Tibial nerve (tissue), 4 donors: ENCODE measurements around the gene ZNF80.

Experiments used
- EP300 ChIP-seq, 2 donors: sonication (generic); formaldehyde crosslinking; IDR thresholded peaks; one replicate each; pipeline ENCODE4 v1.6.1; 2017; ENCODE audit warnings: antibody characterized with exemption in 2 of 2, mild to moderate bottlenecking in 1 of 2
- POLR2A ChIP-seq, 2 donors: fragments of 450-650 bp; IDR thresholded peaks; one replicate each; pipeline ENCODE4 v1.6.1; 2017; ENCODE audit warnings: antibody characterized with exemption in 2 of 2, mild to moderate bottlenecking in 2 of 2, moderate library complexity in 2 of 2
- TF ChIP-seq, protein P1 (sequence below), 5 experiments: fragments of 200-600 bp in 3 of 5; fragments of 450-650 bp in 2 of 5; sonication (generic) in 3 of 5; IDR thresholded peaks; one replicate each; pipeline ENCODE4 v1.5.1; 2016 to 2019; ENCODE audit warnings: antibody characterized with exemption in 5 of 5, mild to moderate bottlenecking in 3 of 5, moderate library complexity in 2 of 5

DNA sequence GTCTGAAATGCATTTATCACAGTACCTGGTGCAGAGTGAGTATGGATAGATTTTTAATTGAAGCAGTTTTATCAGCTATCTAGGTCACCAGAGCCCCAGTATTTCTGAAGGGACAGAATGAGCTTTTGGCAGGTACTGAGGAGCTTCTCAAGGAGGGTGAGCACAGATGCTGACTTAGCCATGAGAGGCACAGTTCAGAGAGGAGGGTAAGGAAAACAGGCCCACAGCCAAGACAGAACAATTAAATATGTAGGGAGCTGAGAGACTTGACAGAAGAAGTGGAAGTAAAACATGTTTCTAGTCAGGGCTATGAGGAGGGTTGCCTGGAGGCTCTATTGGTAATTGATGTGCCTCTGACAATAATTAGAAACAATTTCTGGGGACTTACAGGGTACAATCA, 20.1 kb downstream of the ZNF80 start:
- no peak for TF ChIP-seq EP300 (IDR thresholded peaks at IDR 0.05)
- TF ChIP-seq POLR2A (IDR thresholded peaks at IDR 0.05) = no peak
- TF ChIP-seq, protein P1, sequence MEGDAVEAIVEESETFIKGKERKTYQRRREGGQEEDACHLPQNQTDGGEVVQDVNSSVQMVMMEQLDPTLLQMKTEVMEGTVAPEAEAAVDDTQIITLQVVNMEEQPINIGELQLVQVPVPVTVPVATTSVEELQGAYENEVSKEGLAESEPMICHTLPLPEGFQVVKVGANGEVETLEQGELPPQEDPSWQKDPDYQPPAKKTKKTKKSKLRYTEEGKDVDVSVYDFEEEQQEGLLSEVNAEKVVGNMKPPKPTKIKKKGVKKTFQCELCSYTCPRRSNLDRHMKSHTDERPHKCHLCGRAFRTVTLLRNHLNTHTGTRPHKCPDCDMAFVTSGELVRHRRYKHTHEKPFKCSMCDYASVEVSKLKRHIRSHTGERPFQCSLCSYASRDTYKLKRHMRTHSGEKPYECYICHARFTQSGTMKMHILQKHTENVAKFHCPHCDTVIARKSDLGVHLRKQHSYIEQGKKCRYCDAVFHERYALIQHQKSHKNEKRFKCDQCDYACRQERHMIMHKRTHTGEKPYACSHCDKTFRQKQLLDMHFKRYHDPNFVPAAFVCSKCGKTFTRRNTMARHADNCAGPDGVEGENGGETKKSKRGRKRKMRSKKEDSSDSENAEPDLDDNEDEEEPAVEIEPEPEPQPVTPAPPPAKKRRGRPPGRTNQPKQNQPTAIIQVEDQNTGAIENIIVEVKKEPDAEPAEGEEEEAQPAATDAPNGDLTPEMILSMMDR (IDR thresholded peaks at IDR 0.05) = no peak
